ENCODE measurements around the gene GOLGA2. TPM values are rescaled to one million over a fixed set of nuclear protein-coding genes. Genes with fewer than 3 reads are reported as not detected.
"Not testable (repeated sequence)": the region's sequence is repeated elsewhere in the genome, so short reads cannot be mapped to it uniquely, and the experiment has no call there.

Gene GOLGA2
- total and polyA plus RNA-seq, 4 donors: 84.9 to 172 (median 141) TPM

DNA sequence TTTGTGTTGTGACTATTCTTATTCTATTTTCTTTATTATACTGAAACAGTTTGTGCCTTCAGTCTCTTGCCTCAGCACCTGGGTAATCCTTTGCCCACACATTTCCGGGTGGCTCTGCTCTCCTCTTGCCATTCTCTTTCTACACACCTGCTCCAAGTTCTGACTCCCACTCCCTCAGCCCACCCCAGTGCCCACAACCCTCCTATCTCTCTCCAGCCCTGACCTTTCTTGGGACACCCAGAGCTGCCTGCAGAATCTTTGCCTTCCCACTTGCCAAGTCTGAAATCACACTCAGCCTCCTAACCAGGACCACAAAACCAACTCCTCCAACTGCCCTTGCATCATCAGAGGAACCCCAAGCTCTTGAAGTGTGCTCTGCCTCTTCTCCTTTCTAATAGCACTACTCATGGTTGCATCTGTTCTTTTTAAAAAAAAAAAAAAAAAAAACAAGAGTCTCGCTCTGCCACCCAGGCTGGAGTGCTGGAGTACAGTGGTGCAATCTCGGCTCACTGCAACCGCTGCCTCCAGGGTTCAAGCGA lies 4.3 kb upstream of the GOLGA2 start:
- Histone ChIP-seq H3K36me3 (ENCODE audit: control insufficient read depth in 1 of 2, insufficient read depth in 2 of 2, low read length in 1 of 2) (no peaks in the 10 kb centered on the region), H3K27ac (ENCODE audit: low read depth in 1 of 2, low read length in 2 of 2) (no peak overlapping the region), H3K4me1 (ENCODE audit: control insufficient read depth in 1 of 2, insufficient read depth in 2 of 2, low read length in 2 of 2) (no peaks in the 10 kb centered on the region), H3K9me3 (ENCODE audit: control insufficient read depth, low read length) (no peaks in the 10 kb centered on the region), H3K4me3 (ENCODE audit: low read length in 2 of 2) (no peak overlapping the region), H3K27me3 (ENCODE audit: control insufficient read depth in 1 of 2, insufficient read depth in 2 of 2, low read length in 1 of 2) (no peaks in the 10 kb centered on the region)
- DNase-seq (no peak), ATAC-seq (ENCODE audit: low FRiP score) (no peak)
- WGBS, 2 donors: 95 to 97% methylated on average over 5 of the region's 5 CpGs
- intact Hi-C loops (cut with DNase I): no loop called here

GRCh38 chr9:128279088-128280073 lies 3.6 kb upstream of the GOLGA2 start:
- H3K4me3 ChIP-seq (ENCODE audit: low read length in 2 of 2); H3K4me1 ChIP-seq (ENCODE audit: control insufficient read depth in 1 of 2, insufficient read depth in 2 of 2, low read length in 2 of 2); intact Hi-C loops (cut with DNase I); H3K36me3 ChIP-seq (ENCODE audit: control insufficient read depth in 1 of 2, insufficient read depth in 2 of 2, low read length in 1 of 2); ATAC-seq (ENCODE audit: low FRiP score); H3K27ac ChIP-seq (ENCODE audit: low read depth in 1 of 2, low read length in 2 of 2); H3K9me3 ChIP-seq (ENCODE audit: control insufficient read depth, low read length); DNase-seq; H3K27me3 ChIP-seq (ENCODE audit: control insufficient read depth in 1 of 2, insufficient read depth in 2 of 2, low read length in 1 of 2): not testable (repeated sequence)
- WGBS, 2 donors: 75 to 78% methylated on average over 22 of the region's 22 CpGs

- 3% methylated on average over 23 of the region's 23 CpGs for WGBS, 2 donors
- Histone ChIP-seq H3K4me1 (ENCODE audit: control insufficient read depth in 1 of 2, insufficient read depth in 2 of 2, low read length in 2 of 2) (no peaks in the 10 kb centered on the region), H3K27ac (ENCODE audit: low read depth in 1 of 2, low read length in 2 of 2) (peak overlapping the region in 1 of 2 donors; percentile 42), H3K9me3 (ENCODE audit: control insufficient read depth, low read length) (no peaks in the 10 kb centered on the region), H3K4me3 (ENCODE audit: low read length in 2 of 2) (peak overlapping the region; percentile 38 to 61), H3K27me3 (ENCODE audit: control insufficient read depth in 1 of 2, insufficient read depth in 2 of 2, low read length in 1 of 2) (no peaks in the 10 kb centered on the region), H3K36me3 (ENCODE audit: control insufficient read depth in 1 of 2, insufficient read depth in 2 of 2, low read length in 1 of 2) (peaks cover 0 to 3% of the 10 kb centered on the region in 2 donors)
- ATAC-seq (ENCODE audit: low FRiP score): peak; percentile 52
- intact Hi-C loops (cut with DNase I): no loop called here
- DNase-seq: peak in 1 of 2 donors; percentile 79
These were observed 915 bp upstream of the GOLGA2 start for GRCh38 chr9:128276574-128277270.

- Histone ChIP-seq H3K4me1 (ENCODE audit: control insufficient read depth in 1 of 2, insufficient read depth in 2 of 2, low read length in 2 of 2) (no peaks in the 10 kb centered on the region), H3K9me3 (ENCODE audit: control insufficient read depth, low read length) (no peaks in the 10 kb centered on the region), H3K27me3 (ENCODE audit: control insufficient read depth in 1 of 2, insufficient read depth in 2 of 2, low read length in 1 of 2) (no peaks in the 10 kb centered on the region), H3K36me3 (ENCODE audit: control insufficient read depth in 1 of 2, insufficient read depth in 2 of 2, low read length in 1 of 2) (peaks cover 2 to 3% of the 10 kb centered on the region in 2 donors), H3K4me3 (ENCODE audit: low read length in 2 of 2) (peak within 1 kb of the TSS; percentile 77 to 83), H3K27ac (ENCODE audit: low read depth in 1 of 2, low read length in 2 of 2) (peak within 1 kb of the TSS in 1 of 2 donors; percentile 49)
- intact Hi-C loops (cut with DNase I): no loop called here
- DNase-seq (peak; percentile 100), ATAC-seq (ENCODE audit: low FRiP score) (peak; percentile 98)
- 0 to 1% methylated on average over 35 to 38 of the region's 38 CpGs for WGBS, 2 donors
These were observed 284 bp upstream of the GOLGA2 start, which contains the start of gene SWI5 for GRCh38 chr9:128276008-128276573. Gene SWI5, plus strand, starts transcription at chr9:128276276.

DNA sequence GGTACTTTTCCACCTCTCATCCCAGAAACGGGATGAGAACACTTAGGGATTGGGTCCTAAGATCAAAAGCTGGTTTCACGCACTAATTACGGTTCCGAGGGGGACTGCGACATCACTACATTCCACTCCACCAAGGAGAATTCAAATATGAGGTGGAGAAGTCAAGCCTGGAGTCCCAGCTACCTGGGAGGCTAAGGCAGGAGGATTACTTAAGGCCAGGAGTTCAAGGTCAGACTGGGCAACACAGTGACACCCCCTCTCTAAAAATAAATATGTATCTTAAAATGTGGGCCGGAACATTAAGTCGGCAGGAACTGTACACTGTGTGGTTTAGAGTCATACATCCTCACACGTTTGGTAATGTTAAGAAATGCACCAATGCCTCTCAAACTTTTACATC lies 1.6 kb downstream of the GOLGA2 start:
- no peak overlapping the region for H3K27ac ChIP-seq (ENCODE audit: low read depth in 1 of 2, low read length in 2 of 2)
- DNase-seq (no peak), ATAC-seq (ENCODE audit: low FRiP score) (no peak)
- 42 to 46% methylated on average over 8 of the region's 8 CpGs for WGBS, 2 donors
- H3K4me1 ChIP-seq (ENCODE audit: control insufficient read depth in 1 of 2, insufficient read depth in 2 of 2, low read length in 2 of 2): no peaks in the 10 kb centered on the region
- intact Hi-C loops (cut with DNase I): no loop called here
- H3K27me3 ChIP-seq (ENCODE audit: control insufficient read depth in 1 of 2, insufficient read depth in 2 of 2, low read length in 1 of 2): no peaks in the 10 kb centered on the region
- H3K9me3 ChIP-seq (ENCODE audit: control insufficient read depth, low read length): no peaks in the 10 kb centered on the region
- H3K4me3 ChIP-seq (ENCODE audit: low read length in 2 of 2): no peak overlapping the region
- peaks cover 2 to 3% of the 10 kb centered on the region in 2 donors for H3K36me3 ChIP-seq (ENCODE audit: control insufficient read depth in 1 of 2, insufficient read depth in 2 of 2, low read length in 1 of 2)

- H3K27me3 ChIP-seq (ENCODE audit: control insufficient read depth in 1 of 2, insufficient read depth in 2 of 2, low read length in 1 of 2): no peaks in the 10 kb centered on the region
- intact Hi-C loops (cut with DNase I): no loop called here
- H3K27ac ChIP-seq (ENCODE audit: low read depth in 1 of 2, low read length in 2 of 2): no peak overlapping the region
- ATAC-seq (ENCODE audit: low FRiP score): no peak
- no peak for DNase-seq
- no peaks in the 10 kb centered on the region for H3K9me3 ChIP-seq (ENCODE audit: control insufficient read depth, low read length)
- H3K4me1 ChIP-seq (ENCODE audit: control insufficient read depth in 1 of 2, insufficient read depth in 2 of 2, low read length in 2 of 2): no peaks in the 10 kb centered on the region
- WGBS, 2 donors: 57 to 62% methylated on average over 5 of the region's 5 CpGs
- H3K36me3 ChIP-seq (ENCODE audit: control insufficient read depth in 1 of 2, insufficient read depth in 2 of 2, low read length in 1 of 2): peaks cover 2 to 3% of the 10 kb centered on the region in 2 donors
- no peak overlapping the region for H3K4me3 ChIP-seq (ENCODE audit: low read length in 2 of 2)
These were observed 4.3 kb downstream of the GOLGA2 start for GRCh38 chr9:128271512-128271911.

- Histone ChIP-seq H3K27ac (ENCODE audit: low read depth in 1 of 2, low read length in 2 of 2) (no peak overlapping the region), H3K4me3 (ENCODE audit: low read length in 2 of 2) (no peak overlapping the region), H3K4me1 (ENCODE audit: control insufficient read depth in 1 of 2, insufficient read depth in 2 of 2, low read length in 2 of 2) (no peaks in the 10 kb centered on the region), H3K36me3 (ENCODE audit: control insufficient read depth in 1 of 2, insufficient read depth in 2 of 2, low read length in 1 of 2) (peaks cover 2 to 3% of the 10 kb centered on the region in 2 donors), H3K27me3 (ENCODE audit: control insufficient read depth in 1 of 2, insufficient read depth in 2 of 2, low read length in 1 of 2) (no peaks in the 10 kb centered on the region), H3K9me3 (ENCODE audit: control insufficient read depth, low read length) (no peaks in the 10 kb centered on the region)
- no peak for DNase-seq
- intact Hi-C loops (cut with DNase I): no loop called here
- ATAC-seq (ENCODE audit: low FRiP score): no peak
- WGBS, 2 donors: 82 to 84% methylated on average over 3 of the region's 3 CpGs
These were observed 4.7 kb downstream of the GOLGA2 start for GRCh38 chr9:128271112-128271511.

DNA sequence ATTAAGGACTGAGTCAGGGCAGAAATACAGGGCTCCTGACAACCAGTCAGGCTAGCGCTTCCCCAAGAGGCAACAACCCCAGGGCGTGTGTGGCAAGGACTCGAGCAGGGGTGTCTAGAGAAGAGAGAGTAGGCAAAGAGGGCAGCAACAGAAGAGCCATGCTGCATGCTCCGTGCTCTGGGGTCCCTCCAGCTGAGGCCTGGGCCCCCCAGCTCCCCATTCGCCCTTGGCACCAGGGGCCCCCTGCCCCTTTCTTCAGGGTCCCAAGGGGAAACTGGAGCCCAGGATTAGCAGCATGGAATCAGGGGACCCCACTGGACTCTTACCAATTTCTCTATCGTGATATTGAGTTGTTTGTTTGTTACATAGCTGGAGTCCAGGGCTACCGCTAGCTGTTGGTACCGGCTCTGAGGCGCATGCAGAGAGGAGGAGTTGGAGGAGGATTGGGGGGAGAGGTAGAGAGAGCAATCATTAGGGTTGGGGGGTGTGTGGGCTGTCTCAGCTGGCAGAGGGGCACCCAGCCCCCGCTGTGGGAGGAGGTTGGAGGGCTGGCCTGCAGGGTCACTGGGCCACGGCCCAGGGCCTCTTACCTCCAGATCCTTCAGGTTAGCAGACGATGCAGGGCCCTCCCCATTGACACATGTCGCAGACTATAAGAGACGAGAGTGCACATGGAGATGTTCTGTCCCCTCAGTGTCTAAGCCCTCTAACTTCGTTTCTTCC lies 8.8 kb downstream of the GOLGA2 start:
- WGBS, 2 donors: 85 to 87% methylated on average over 15 of the region's 15 CpGs
- Histone ChIP-seq H3K36me3 (ENCODE audit: control insufficient read depth in 1 of 2, insufficient read depth in 2 of 2, low read length in 1 of 2) (peaks cover 0 to 6% of the 10 kb centered on the region in 2 donors), H3K27ac (ENCODE audit: low read depth in 1 of 2, low read length in 2 of 2) (no peak overlapping the region), H3K9me3 (ENCODE audit: control insufficient read depth, low read length) (no peaks in the 10 kb centered on the region), H3K27me3 (ENCODE audit: control insufficient read depth in 1 of 2, insufficient read depth in 2 of 2, low read length in 1 of 2) (no peaks in the 10 kb centered on the region), H3K4me1 (ENCODE audit: control insufficient read depth in 1 of 2, insufficient read depth in 2 of 2, low read length in 2 of 2) (no peaks in the 10 kb centered on the region), H3K4me3 (ENCODE audit: low read length in 2 of 2) (no peak overlapping the region)
- no peak for DNase-seq
- intact Hi-C loops (cut with DNase I): no loop called here
- ATAC-seq (ENCODE audit: low FRiP score): no peak
